Measurements from ENCODE around the gene FAM222A.

- TF ChIP-seq CTCF (conservative IDR thresholded peaks at IDR 0.05 in 1 of 2, IDR thresholded peaks at IDR 0.05 in 1 of 2; ENCODE audit: extremely low read depth in 1 of 2, insufficient read depth in 1 of 2, low read depth in 1 of 2, low read length in 2 of 2): no peak
- no peak for TF ChIP-seq EZH2 (IDR thresholded peaks at IDR 0.05; ENCODE audit: borderline replicate concordance, low read length)
Observed at GRCh38 chr12:109701064-109701463, 12.6 kb upstream of the FAM222A start.

Measured in mammary epithelial cell (primary cell).